ENCODE data around the gene PEX5L.

PEX5L gene

GRCh38 chr3:179942553-179943075 is 94.1 kb downstream of the PEX5L start:
- no peaks in the 10 kb centered on the region for H3K4me1 ChIP-seq (ENCODE audit: low read depth, poor library complexity, severe bottlenecking)
- H3K27me3 ChIP-seq (ENCODE audit: insufficient read depth, low read depth): no peaks in the 10 kb centered on the region
- peak overlapping the region; percentile 39; the same call in 1 of the 2 replicates for H3K4me2 ChIP-seq
- no peaks in the 10 kb centered on the region for H3K36me3 ChIP-seq (ENCODE audit: insufficient read depth)
- no peak overlapping the region for H3K4me3 ChIP-seq (IDR thresholded peaks at IDR 0.05; ENCODE audit: insufficient read depth, low read depth, low read length)
- H3K79me2 ChIP-seq (ENCODE audit: insufficient read depth, low read depth): no peaks in the 10 kb centered on the region
- peak overlapping the region; percentile 41; the same call in 1 of the 2 replicates for H2AFZ ChIP-seq (ENCODE audit: low read depth)
- TF ChIP-seq CTCF (conservative IDR thresholded peaks at IDR 0.05; ENCODE audit: low read depth, low read length): no peak
- H3K9ac ChIP-seq: no peak overlapping the region
- H4K20me1 ChIP-seq (ENCODE audit: insufficient read depth): no peaks in the 10 kb centered on the region
- H3K27ac ChIP-seq: no peak overlapping the region

GRCh38 chr3:179935710-179936109 is 101.0 kb downstream of the PEX5L start:
- Histone ChIP-seq H3K4me3 (IDR thresholded peaks at IDR 0.05; ENCODE audit: insufficient read depth, low read depth, low read length) (no peak overlapping the region), H3K27ac (no peak overlapping the region), H3K36me3 (ENCODE audit: insufficient read depth) (no peaks in the 10 kb centered on the region), H2AFZ (ENCODE audit: low read depth) (no peak overlapping the region), H3K4me1 (ENCODE audit: low read depth, poor library complexity, severe bottlenecking) (no peaks in the 10 kb centered on the region), H3K79me2 (ENCODE audit: insufficient read depth, low read depth) (no peaks in the 10 kb centered on the region), H4K20me1 (ENCODE audit: insufficient read depth) (no peaks in the 10 kb centered on the region), H3K27me3 (ENCODE audit: insufficient read depth, low read depth) (no peaks in the 10 kb centered on the region), H3K9ac (no peak overlapping the region), H3K4me2 (no peak overlapping the region)
- no peak for TF ChIP-seq CTCF (conservative IDR thresholded peaks at IDR 0.05; ENCODE audit: low read depth, low read length)

- Histone ChIP-seq H3K79me2 (ENCODE audit: insufficient read depth, low read depth) (no peaks in the 10 kb centered on the region), H3K4me1 (ENCODE audit: low read depth, poor library complexity, severe bottlenecking) (no peaks in the 10 kb centered on the region), H3K9ac (no peak overlapping the region), H3K27me3 (ENCODE audit: insufficient read depth, low read depth) (no peaks in the 10 kb centered on the region), H3K4me3 (IDR thresholded peaks at IDR 0.05; ENCODE audit: insufficient read depth, low read depth, low read length) (no peak overlapping the region), H3K4me2 (no peak overlapping the region), H3K27ac (no peak overlapping the region), H4K20me1 (ENCODE audit: insufficient read depth) (no peaks in the 10 kb centered on the region), H3K36me3 (ENCODE audit: insufficient read depth) (no peaks in the 10 kb centered on the region), H2AFZ (ENCODE audit: low read depth) (no peak overlapping the region)
- TF ChIP-seq CTCF (conservative IDR thresholded peaks at IDR 0.05; ENCODE audit: low read depth, low read length): no peak
These were observed 102.8 kb downstream of the PEX5L start for GRCh38 chr3:179933914-179934313.

GRCh38 chr3:179933080-179933479 is 103.7 kb downstream of the PEX5L start:
- Histone ChIP-seq H3K4me1 (ENCODE audit: low read depth, poor library complexity, severe bottlenecking) (no peaks in the 10 kb centered on the region), H3K9ac (no peak overlapping the region), H3K79me2 (ENCODE audit: insufficient read depth, low read depth) (no peaks in the 10 kb centered on the region), H3K4me3 (IDR thresholded peaks at IDR 0.05; ENCODE audit: insufficient read depth, low read depth, low read length) (no peak overlapping the region), H3K36me3 (ENCODE audit: insufficient read depth) (no peaks in the 10 kb centered on the region), H3K27me3 (ENCODE audit: insufficient read depth, low read depth) (no peaks in the 10 kb centered on the region), H3K27ac (no peak overlapping the region), H2AFZ (ENCODE audit: low read depth) (no peak overlapping the region), H3K4me2 (no peak overlapping the region), H4K20me1 (ENCODE audit: insufficient read depth) (no peaks in the 10 kb centered on the region)
- no peak for TF ChIP-seq CTCF (conservative IDR thresholded peaks at IDR 0.05; ENCODE audit: low read depth, low read length)

All from KMS-11 (cell line).